RCC 7860 (cell line): ENCODE measurements around the gene SLC16A8.
A peak's percentile ranks its signal among the peaks of the same experiment; 100 is the strongest.
"Not testable (repeated sequence)": the region's sequence is repeated elsewhere in the genome, so short reads cannot be mapped to it uniquely, and the experiment has no call there.

Source experiments
- DNase-seq: peaks from one replicate; pipeline ENCODE4 v3.0.0-alpha.2; 2015; ENCODE audit warnings: low spot score
- FAIRE-seq: peaks from 2 replicates; lab custom pipeline; 2012; peaks lifted over from hg19 to GRCh38; lab: Jason Lieb, UNC

Gene SLC16A8

GRCh38 chr22:38049812-38050619 lies 34.0 kb downstream of the SLC16A8 start:
- DNase-seq, result no peak
- FAIRE-seq, result no peak

GRCh38 chr22:38046070-38046748 lies 37.8 kb downstream of the SLC16A8 start:
- DNase-seq (no peak), FAIRE-seq (no peak)

GRCh38 chr22:38043151-38044039 lies 40.6 kb downstream of the SLC16A8 start:
- DNase-seq (no peak), FAIRE-seq (no peak)

GRCh38 chr22:38042488-38042790 lies 41.5 kb downstream of the SLC16A8 start:
- no peak for DNase-seq
- FAIRE-seq, result no peak

DNA sequence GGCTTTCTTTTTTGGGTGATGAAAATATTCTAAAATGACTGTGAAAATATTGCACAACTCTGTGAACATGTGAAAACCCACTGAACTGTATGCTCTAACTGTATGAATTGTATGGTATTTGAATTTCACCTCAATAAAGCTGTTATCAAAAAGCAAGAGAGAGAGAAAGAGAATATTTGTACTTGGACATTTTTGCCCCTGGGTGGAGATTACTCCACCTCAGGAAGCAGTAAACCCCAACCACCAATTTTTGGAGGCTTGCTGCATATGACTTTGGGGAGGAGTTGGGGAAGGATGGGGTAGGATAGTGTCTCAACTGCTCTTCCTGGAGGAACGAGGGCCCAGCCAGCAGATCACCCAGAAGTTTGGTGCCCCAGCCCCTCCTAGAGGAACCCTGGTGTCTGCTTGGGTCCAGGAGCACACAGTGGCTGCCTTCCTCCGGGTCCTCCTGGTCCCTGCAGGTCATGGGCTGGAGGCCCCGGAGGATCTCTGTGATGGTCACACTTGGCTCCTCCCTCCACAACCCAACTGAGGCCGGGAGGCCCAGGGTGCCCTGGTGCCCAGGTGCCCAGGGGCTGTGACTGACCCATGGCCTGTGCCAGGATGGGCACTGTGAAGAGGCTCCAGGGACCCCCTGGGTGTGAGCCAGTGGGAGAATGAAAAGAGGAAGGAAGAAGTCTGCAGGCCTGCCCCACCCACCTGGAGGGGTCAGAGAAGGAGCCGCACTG lies 42.1 kb downstream of the SLC16A8 start:
- FAIRE-seq (no peak), DNase-seq (no peak)

DNA sequence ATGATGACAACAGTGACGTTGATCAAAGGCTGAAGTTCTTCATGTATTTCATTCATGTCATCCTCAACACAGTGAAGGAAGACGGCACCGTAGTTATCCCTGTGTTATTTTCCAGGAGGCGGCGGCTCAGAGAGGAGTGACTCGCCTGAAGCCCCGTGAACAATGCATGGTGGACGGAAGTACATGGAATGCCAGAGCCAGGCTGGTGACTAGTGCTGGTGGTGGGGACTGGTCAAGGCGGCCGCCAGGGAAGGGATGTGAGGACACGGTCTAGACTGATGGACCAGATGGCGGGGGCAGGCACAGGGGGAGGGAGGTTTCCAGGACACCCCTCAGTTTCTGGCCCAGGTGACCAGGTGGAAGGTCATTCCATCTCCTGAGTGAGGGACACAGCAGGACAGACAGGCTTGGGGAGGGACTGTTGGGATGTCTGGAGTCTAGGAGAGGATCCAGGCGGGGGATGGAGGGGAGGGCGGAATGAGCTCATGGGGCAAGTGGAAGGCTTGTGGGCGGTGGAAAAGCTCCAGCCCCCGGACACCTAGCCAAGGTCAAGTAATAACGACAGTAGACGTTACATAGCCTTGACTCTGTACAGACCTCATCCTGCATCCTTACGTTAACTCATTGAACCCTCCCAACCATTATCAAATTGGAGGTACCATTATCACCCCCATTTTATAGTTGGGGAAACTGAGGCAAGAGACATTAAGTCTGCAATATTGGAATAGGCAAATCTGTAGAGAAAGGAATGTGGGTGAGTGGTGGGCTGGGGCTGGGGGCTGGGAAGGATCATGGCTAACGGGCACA lies 42.8 kb downstream of the SLC16A8 start:
- FAIRE-seq (no peak), DNase-seq (no peak)

GRCh38 chr22:38038890-38039812 lies 44.8 kb downstream of the SLC16A8 start:
- FAIRE-seq, result no peak

DNA sequence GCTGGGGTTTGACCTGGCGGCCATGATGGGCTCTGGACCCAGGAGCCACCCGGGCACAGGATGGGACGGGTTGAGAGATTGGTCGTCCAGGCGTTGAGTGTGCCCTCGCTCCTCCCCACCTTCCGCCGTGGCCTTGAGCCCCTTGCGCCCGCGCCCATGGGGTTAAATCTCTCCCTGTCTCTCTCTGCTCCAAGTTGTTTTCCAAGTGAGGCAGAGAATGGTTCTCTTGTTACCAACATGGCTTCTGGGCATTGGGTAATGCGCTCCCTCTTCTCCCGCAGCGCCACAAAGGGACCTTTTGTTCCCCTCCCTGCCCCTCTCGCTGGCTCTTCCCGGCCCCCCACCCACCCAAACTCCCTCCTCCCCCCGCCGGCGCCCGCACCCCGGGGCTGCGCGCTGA lies 45.6 kb downstream of the SLC16A8 start:
- no peak for FAIRE-seq
- no peak for DNase-seq

More at GRCh38 chr22:38038890-38039812, 44.8 kb downstream of the SLC16A8 start:
- no peak for DNase-seq

DNA sequence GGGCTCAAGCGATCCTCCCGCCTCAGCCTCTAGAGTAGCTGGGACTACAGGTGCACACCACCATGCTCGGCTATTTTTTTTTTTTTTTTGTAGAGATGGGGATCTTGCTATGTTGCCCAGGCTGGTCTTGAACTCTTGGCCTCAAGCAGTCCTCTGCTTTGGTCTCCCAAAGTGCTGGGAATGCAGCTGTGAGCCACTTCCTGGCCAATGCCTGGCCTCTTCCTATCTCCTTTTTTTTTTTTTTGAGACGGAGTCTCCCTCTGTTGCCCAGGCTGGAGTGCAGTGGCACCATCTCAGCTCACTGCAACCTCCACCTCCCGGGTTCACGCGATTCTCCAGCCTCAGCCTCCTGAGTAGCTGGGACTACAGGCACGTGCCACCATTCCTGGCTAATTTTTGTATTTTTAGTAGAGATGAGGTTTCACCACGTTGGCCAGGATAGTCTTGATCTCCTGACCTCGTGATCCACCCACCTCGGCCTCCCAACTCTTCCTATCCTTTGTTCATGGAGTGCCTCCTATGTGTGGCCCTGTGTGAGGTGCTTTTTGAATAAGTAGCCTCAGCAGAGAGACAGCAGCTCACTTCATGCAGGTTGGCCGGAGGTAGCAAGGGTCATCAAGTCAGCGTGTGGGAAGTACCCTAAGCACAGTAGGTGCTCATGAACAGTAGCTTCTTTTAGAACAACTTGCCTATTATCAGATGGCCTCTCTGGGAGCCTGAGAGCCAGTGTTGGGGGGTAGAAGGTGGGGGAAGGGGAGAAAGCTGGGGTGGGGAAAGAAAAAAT lies 46.4 kb downstream of the SLC16A8 start:
- not testable (repeated sequence) for DNase-seq, FAIRE-seq

- DNase-seq, result no peak
These were observed 47.5 kb downstream of the SLC16A8 start for GRCh38 chr22:38036392-38037062.

DNA sequence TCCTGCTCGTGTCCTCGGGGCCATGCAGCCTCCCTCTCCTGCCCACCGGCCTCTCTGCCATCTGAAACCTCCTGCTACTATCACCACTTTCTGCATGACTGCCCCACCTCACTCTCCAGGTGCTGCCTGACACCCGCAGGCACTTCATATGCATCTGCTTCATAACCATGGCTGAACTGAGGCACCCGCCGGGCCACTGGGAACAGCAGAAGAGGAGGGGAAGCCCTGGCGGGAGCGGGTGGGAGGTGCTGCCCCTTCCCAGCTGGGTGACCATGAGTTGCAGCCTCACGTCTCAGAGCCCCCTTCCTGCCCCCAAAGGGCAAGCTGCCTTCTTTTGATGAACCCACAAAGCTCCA lies 48.5 kb downstream of the SLC16A8 start:
- no peak for FAIRE-seq
- no peak for DNase-seq

More at GRCh38 chr22:38036392-38037062, 47.5 kb downstream of the SLC16A8 start:
- no peak for FAIRE-seq

DNA sequence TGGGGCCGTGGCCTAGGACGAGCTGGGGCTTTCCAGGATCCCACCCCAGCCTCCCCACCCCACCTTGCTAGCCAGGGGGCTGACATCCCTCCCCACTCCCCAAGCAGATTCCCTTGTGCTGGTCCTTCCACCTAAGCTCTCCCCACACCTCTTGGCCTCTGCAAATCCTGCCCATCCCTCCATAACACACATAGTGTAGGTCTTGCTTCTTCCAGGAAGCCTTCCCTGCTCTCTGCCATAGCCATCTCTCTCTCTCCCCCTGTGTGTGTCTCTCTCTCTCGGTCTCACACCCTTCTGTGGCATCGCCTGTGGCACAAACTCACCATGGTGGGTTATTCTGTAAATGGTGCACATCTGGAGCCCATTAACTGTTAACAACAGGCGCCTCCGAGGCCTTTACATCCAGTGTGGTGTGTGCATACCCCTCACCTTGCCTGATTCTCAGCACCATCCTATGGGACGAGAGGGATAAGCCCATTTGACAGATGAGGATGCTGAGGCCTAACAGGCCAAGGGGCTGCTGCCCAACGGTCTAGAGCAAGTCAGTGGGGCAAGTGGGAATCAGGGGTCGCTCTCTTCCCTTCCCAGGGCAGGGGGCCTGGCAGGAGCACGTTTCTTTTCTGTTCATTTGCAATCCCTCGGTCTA lies 49.0 kb downstream of the SLC16A8 start:
- DNase-seq (no peak), FAIRE-seq (no peak)

DNA sequence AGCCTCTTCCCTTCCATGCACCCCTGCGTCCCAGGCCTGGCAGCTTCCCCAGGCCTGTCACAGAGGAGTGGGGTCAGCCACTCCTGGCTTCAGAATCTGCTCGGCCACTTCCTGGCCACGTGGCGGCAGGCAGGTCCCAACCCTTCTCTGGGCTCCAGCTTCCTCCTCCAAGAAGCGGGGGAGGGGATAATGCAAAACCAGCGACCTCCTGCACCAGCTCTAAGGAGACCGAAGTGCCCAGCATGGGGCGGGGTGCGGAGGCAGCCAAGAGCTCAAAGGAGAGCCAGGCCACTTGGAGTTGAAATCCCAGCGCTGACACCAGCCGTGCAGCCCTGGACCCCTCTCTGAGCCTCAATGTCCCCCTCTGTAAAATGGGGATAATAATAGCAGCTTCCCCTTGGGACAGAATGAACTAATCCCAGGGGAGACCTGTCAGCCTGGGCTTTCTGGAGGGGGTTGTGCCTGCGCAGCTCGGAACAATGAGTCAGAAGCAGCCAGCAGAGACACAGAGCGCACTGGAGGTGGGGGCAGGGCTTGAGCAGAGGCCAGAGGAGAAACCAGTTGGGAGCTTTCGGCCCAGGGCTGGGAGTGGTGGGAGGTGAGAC lies 49.6 kb downstream of the SLC16A8 start:
- FAIRE-seq (peak; percentile 68), DNase-seq (peak; percentile 86)

GRCh38 chr22:38033522-38034277 lies 50.3 kb downstream of the SLC16A8 start:
- FAIRE-seq, result no peak
- no peak for DNase-seq

GRCh38 chr22:38032681-38033521 lies 51.1 kb downstream of the SLC16A8 start:
- no peak for FAIRE-seq
- peak; percentile 37 for DNase-seq
